HEK293 (cell line): ENCODE data around the gene GFI1.

Source experiments
- CTCF ChIA-PET: fragments of 350-600 bp; formaldehyde crosslinking; extraction: SDS; loops from one replicate; lab custom pipeline; 2021; ENCODE audit warnings: antibody characterized with exemption; lab: Yijun Ruan, JAX
- POLR2A ChIA-PET: fragments of 300-600 bp; formaldehyde crosslinking; extraction: SDS; loops from one replicate; lab custom pipeline; 2020; ENCODE audit warnings: antibody characterized with exemption, inconsistent platforms; lab: Yijun Ruan, JAX
- H3K27ac ChIP-seq: fragments of 200-500 bp; sonication (Bioruptor generic); 2 replicates; pipeline ENCODE4 v1.5.1; 2014; ENCODE audit warnings: low read depth, low read length, control low read depth, inconsistent platforms; ENCODE audit errors: extremely low read depth
- H3K36me3 ChIP-seq, 2 experiments: fragments of 200-500 bp in 1 of 2; sonication (Bioruptor generic) in 1 of 2; 1 replicate in 1 of 2; 2 replicates in 1 of 2; pipeline ENCODE4 v1.5.1; 2014 to 2017; ENCODE audit warnings: inconsistent platforms in 2 of 2, low read length in 2 of 2; ENCODE audit not compliant: control insufficient read depth in 2 of 2, insufficient read depth in 1 of 2
- H3K4me1 ChIP-seq: fragments of 200-500 bp; sonication (Bioruptor generic); 2 replicates; pipeline ENCODE4 v1.5.1; 2014; ENCODE audit warnings: mild to moderate bottlenecking, low read length, inconsistent platforms; ENCODE audit not compliant: control insufficient read depth, insufficient read depth
- H3K4me3 ChIP-seq: 2 replicates; pipeline ENCODE4 v1.5.1; 2011; ENCODE audit warnings: low read depth, mild to moderate bottlenecking, control low read depth, low read length, moderate library complexity
- H3K9me3 ChIP-seq: fragments of 200-500 bp; sonication (Bioruptor generic); 2 replicates; pipeline ENCODE4 v1.5.1; 2014; ENCODE audit warnings: low read depth, low read length, inconsistent platforms; ENCODE audit not compliant: control insufficient read depth, insufficient read depth
- FEZF1 ChIP-seq: fragments of 450-650 bp; formaldehyde crosslinking; IDR thresholded peaks from 2 replicates; pipeline ENCODE4 v1.5.1; 2016; ENCODE audit warnings: missing biosample characterization, missing genetic modification characterization
- HOXA7 ChIP-seq: sonication (generic); formaldehyde crosslinking; IDR thresholded peaks from 2 replicates; pipeline ENCODE4 v1.8.1; 2022; ENCODE audit warnings: missing genetic modification reagents, borderline replicate concordance
- ZFP69B ChIP-seq: fragments of 450-650 bp; formaldehyde crosslinking; IDR thresholded peaks from 2 replicates; pipeline ENCODE4 v1.5.1; 2016; ENCODE audit warnings: missing biosample characterization, missing genetic modification characterization
- ZNF16 ChIP-seq: fragments of 450-650 bp; formaldehyde crosslinking; IDR thresholded peaks from 2 replicates; pipeline ENCODE4 v1.5.1; 2016; ENCODE audit warnings: low read depth, missing biosample characterization, missing genetic modification characterization
- ZNF223 ChIP-seq: fragments of 450-650 bp; formaldehyde crosslinking; IDR thresholded peaks from 2 replicates; pipeline ENCODE4 v1.5.1; 2016; ENCODE audit warnings: missing biosample characterization, missing genetic modification characterization
- ZNF239 ChIP-seq: fragments of 450-650 bp; formaldehyde crosslinking; IDR thresholded peaks from 2 replicates; pipeline ENCODE4 v1.5.1; 2016; ENCODE audit warnings: missing biosample characterization, missing genetic modification characterization
- ZNF354C ChIP-seq: fragments of 450-650 bp; formaldehyde crosslinking; IDR thresholded peaks from 2 replicates; pipeline ENCODE4 v1.5.1; 2016; ENCODE audit warnings: missing biosample characterization, missing genetic modification characterization, low read depth, borderline replicate concordance
- ZNF747 ChIP-seq: fragments of 450-650 bp; formaldehyde crosslinking; IDR thresholded peaks from 2 replicates; pipeline ENCODE4 v1.5.1; 2016; ENCODE audit warnings: missing biosample characterization, missing genetic modification characterization
- ZSCAN23 ChIP-seq: fragments of 450-650 bp; formaldehyde crosslinking; IDR thresholded peaks from 2 replicates; pipeline ENCODE4 v1.5.1; 2016; ENCODE audit warnings: missing biosample characterization, missing genetic modification characterization
- TF ChIP-seq, protein P1 (sequence below): fragments of 450-650 bp; formaldehyde crosslinking; IDR thresholded peaks from 2 replicates; pipeline ENCODE4 v1.5.1; 2016; ENCODE audit warnings: missing biosample characterization, missing genetic modification characterization, borderline replicate concordance
- TF ChIP-seq, protein P2 (sequence below): fragments of 450-650 bp; formaldehyde crosslinking; conservative IDR thresholded peaks from 2 replicates; pipeline ENCODE4 v1.5.1; 2016; ENCODE audit warnings: low read depth, missing biosample characterization, missing genetic modification characterization
- TF ChIP-seq, protein P3 (sequence below): fragments of 450-650 bp; formaldehyde crosslinking; IDR thresholded peaks from 2 replicates; pipeline ENCODE4 v1.5.1; 2016; ENCODE audit warnings: missing biosample characterization, missing genetic modification characterization
- TF ChIP-seq, protein P4 (sequence below): fragments of 450-650 bp; formaldehyde crosslinking; IDR thresholded peaks from 2 replicates; pipeline ENCODE4 v1.5.1; 2017; ENCODE audit warnings: missing biosample characterization, missing genetic modification characterization
- TF ChIP-seq, protein P5 (sequence below): fragments of 450-650 bp; formaldehyde crosslinking; IDR thresholded peaks from 2 replicates; pipeline ENCODE4 v1.5.1; 2016; ENCODE audit warnings: missing biosample characterization, missing genetic modification characterization

The GFI1 gene

DNA sequence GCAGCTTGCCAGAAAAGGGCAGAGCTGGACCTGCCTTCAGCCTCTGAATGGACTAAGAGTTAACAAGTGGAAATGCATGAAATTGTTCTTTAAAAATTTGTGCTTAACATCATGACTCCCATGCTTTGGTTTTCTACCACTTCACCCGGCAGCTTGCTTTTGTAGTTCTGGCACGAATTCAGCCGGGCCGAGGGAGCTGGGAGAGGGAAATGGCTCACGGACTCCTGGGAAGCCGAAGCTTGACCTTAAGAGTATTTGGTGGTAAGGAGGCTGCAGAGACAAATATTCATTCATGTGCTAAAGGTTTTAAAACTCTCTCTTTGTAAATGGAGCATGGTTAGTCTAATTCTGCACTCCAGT, 17.2 kb upstream of the GFI1 start:
- no peak overlapping the region for H3K27ac ChIP-seq
- no peaks in the 10 kb centered on the region for H3K4me1 ChIP-seq
- H3K9me3 ChIP-seq = no peaks in the 10 kb centered on the region
- TF ChIP-seq ZFP69B (tag by site-specific recombination) = no peak
- TF ChIP-seq ZSCAN23 (tag by site-specific recombination) = no peak
- TF ChIP-seq ZNF354C = no peak
- TF ChIP-seq, protein P1, sequence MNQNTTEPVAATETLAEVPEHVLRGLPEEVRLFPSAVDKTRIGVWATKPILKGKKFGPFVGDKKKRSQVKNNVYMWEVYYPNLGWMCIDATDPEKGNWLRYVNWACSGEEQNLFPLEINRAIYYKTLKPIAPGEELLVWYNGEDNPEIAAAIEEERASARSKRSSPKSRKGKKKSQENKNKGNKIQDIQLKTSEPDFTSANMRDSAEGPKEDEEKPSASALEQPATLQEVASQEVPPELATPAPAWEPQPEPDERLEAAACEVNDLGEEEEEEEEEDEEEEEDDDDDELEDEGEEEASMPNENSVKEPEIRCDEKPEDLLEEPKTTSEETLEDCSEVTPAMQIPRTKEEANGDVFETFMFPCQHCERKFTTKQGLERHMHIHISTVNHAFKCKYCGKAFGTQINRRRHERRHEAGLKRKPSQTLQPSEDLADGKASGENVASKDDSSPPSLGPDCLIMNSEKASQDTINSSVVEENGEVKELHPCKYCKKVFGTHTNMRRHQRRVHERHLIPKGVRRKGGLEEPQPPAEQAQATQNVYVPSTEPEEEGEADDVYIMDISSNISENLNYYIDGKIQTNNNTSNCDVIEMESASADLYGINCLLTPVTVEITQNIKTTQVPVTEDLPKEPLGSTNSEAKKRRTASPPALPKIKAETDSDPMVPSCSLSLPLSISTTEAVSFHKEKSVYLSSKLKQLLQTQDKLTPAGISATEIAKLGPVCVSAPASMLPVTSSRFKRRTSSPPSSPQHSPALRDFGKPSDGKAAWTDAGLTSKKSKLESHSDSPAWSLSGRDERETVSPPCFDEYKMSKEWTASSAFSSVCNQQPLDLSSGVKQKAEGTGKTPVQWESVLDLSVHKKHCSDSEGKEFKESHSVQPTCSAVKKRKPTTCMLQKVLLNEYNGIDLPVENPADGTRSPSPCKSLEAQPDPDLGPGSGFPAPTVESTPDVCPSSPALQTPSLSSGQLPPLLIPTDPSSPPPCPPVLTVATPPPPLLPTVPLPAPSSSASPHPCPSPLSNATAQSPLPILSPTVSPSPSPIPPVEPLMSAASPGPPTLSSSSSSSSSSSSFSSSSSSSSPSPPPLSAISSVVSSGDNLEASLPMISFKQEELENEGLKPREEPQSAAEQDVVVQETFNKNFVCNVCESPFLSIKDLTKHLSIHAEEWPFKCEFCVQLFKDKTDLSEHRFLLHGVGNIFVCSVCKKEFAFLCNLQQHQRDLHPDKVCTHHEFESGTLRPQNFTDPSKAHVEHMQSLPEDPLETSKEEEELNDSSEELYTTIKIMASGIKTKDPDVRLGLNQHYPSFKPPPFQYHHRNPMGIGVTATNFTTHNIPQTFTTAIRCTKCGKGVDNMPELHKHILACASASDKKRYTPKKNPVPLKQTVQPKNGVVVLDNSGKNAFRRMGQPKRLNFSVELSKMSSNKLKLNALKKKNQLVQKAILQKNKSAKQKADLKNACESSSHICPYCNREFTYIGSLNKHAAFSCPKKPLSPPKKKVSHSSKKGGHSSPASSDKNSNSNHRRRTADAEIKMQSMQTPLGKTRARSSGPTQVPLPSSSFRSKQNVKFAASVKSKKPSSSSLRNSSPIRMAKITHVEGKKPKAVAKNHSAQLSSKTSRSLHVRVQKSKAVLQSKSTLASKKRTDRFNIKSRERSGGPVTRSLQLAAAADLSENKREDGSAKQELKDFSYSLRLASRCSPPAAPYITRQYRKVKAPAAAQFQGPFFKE = no peak
- TF ChIP-seq ZNF223 = no peak
- TF ChIP-seq, protein P2, sequence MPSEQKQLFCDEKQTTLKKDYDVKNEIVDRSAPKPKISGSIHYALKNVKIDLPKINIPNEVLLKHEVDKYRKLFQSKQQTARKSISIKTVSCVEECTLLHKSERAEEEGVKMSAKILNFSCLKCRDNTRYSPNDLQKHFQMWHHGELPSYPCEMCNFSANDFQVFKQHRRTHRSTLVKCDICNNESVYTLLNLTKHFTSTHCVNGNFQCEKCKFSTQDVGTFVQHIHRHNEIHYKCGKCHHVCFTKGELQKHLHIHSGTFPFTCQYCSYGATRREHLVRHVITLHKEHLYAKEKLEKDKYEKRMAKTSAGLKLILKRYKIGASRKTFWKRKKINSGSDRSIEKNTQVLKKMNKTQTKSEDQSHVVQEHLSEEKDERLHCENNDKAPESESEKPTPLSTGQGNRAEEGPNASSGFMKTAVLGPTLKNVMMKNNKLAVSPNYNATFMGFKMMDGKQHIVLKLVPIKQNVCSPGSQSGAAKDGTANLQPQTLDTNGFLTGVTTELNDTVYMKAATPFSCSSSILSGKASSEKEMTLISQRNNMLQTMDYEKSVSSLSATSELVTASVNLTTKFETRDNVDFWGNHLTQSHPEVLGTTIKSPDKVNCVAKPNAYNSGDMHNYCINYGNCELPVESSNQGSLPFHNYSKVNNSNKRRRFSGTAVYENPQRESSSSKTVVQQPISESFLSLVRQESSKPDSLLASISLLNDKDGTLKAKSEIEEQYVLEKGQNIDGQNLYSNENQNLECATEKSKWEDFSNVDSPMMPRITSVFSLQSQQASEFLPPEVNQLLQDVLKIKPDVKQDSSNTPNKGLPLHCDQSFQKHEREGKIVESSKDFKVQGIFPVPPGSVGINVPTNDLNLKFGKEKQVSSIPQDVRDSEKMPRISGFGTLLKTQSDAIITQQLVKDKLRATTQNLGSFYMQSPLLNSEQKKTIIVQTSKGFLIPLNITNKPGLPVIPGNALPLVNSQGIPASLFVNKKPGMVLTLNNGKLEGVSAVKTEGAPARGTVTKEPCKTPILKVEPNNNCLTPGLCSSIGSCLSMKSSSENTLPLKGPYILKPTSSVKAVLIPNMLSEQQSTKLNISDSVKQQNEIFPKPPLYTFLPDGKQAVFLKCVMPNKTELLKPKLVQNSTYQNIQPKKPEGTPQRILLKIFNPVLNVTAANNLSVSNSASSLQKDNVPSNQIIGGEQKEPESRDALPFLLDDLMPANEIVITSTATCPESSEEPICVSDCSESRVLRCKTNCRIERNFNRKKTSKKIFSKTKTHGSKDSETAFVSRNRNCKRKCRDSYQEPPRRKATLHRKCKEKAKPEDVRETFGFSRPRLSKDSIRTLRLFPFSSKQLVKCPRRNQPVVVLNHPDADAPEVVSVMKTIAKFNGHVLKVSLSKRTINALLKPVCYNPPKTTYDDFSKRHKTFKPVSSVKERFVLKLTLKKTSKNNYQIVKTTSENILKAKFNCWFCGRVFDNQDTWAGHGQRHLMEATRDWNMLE (tag by site-specific recombination) = no peak
- TF ChIP-seq, protein P3, sequence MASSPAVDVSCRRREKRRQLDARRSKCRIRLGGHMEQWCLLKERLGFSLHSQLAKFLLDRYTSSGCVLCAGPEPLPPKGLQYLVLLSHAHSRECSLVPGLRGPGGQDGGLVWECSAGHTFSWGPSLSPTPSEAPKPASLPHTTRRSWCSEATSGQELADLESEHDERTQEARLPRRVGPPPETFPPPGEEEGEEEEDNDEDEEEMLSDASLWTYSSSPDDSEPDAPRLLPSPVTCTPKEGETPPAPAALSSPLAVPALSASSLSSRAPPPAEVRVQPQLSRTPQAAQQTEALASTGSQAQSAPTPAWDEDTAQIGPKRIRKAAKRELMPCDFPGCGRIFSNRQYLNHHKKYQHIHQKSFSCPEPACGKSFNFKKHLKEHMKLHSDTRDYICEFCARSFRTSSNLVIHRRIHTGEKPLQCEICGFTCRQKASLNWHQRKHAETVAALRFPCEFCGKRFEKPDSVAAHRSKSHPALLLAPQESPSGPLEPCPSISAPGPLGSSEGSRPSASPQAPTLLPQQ (tag by site-specific recombination) = no peak
- TF ChIP-seq ZNF747 (tag by site-specific recombination) = no peak
- TF ChIP-seq ZNF16 (tag by site-specific recombination) = no peak
- no peak for TF ChIP-seq ZNF239 (tag by site-specific recombination)
- no peak for TF ChIP-seq HOXA7 (CRISPR knock-in tag)
- TF ChIP-seq, protein P4, sequence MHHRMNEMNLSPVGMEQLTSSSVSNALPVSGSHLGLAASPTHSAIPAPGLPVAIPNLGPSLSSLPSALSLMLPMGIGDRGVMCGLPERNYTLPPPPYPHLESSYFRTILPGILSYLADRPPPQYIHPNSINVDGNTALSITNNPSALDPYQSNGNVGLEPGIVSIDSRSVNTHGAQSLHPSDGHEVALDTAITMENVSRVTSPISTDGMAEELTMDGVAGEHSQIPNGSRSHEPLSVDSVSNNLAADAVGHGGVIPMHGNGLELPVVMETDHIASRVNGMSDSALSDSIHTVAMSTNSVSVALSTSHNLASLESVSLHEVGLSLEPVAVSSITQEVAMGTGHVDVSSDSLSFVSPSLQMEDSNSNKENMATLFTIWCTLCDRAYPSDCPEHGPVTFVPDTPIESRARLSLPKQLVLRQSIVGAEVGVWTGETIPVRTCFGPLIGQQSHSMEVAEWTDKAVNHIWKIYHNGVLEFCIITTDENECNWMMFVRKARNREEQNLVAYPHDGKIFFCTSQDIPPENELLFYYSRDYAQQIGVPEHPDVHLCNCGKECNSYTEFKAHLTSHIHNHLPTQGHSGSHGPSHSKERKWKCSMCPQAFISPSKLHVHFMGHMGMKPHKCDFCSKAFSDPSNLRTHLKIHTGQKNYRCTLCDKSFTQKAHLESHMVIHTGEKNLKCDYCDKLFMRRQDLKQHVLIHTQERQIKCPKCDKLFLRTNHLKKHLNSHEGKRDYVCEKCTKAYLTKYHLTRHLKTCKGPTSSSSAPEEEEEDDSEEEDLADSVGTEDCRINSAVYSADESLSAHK (tag by site-specific recombination) = no peak
- TF ChIP-seq, protein P5, sequence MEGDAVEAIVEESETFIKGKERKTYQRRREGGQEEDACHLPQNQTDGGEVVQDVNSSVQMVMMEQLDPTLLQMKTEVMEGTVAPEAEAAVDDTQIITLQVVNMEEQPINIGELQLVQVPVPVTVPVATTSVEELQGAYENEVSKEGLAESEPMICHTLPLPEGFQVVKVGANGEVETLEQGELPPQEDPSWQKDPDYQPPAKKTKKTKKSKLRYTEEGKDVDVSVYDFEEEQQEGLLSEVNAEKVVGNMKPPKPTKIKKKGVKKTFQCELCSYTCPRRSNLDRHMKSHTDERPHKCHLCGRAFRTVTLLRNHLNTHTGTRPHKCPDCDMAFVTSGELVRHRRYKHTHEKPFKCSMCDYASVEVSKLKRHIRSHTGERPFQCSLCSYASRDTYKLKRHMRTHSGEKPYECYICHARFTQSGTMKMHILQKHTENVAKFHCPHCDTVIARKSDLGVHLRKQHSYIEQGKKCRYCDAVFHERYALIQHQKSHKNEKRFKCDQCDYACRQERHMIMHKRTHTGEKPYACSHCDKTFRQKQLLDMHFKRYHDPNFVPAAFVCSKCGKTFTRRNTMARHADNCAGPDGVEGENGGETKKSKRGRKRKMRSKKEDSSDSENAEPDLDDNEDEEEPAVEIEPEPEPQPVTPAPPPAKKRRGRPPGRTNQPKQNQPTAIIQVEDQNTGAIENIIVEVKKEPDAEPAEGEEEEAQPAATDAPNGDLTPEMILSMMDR (tag by site-specific recombination) = no peak
- TF ChIP-seq FEZF1 = no peak
- ChIA-PET CTCF (no interaction called here), POLR2A (no interaction called here)
- no peaks in the 10 kb centered on the region for H3K36me3 ChIP-seq
- H3K4me3 ChIP-seq = no peak overlapping the region
